ENCODE measurements around the gene UNC5C.

DNA sequence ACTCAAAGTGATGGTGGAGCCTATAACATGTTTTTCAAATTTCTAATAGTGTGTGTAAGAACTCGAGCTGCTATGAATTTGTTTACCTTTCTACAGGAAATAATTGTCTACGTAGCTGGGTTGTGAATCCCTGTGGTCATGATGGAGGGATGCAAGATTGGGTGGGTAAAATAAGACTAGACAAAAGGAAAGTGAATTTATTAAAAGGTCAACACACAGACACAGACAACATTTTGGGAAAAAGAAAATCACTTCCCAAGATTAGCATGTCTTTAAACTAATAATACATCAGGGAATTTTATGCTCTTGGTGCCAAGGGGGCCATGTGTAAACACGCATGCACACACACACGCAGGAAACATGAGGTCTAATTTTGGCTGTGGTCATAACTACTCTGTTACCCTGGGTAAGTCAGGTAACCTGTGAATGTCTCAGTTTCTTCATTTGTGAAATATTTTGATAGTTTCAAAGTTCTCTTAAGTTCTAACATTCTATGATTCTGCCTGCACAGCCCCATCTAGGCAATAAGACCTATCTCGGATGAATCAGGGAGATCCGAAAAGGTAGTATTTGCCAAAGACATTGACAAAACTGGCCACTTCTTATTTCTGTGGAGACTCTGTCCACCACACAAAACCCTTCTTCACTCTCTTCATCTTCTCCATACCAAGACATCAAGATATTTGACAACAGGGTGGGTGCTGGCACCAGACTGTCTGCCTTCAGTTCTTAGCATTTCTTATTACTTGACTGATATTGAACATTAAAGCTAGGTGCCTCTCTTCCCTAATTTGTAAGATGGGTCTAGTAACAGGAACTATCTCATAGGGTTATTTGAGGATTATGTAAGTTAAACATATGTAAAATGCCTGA is 1.6 kb upstream of the UNC5C start:
- no peak for TF ChIP-seq CTCF (IDR thresholded peaks at IDR 0.05)
- TF ChIP-seq EZH2phosphoT487 (IDR thresholded peaks at IDR 0.05) = no peak
- TF ChIP-seq EZH2 (IDR thresholded peaks at IDR 0.05) = peak; percentile 17

All from neural progenitor cell (in vitro differentiated cells).